Left renal pelvis (tissue), 4 donors: ENCODE measurements around the gene TCEAL2. TPM values are rescaled to one million over a fixed set of nuclear protein-coding genes. Genes with fewer than 3 reads are reported as not detected.
A peak's percentile ranks its signal among the peaks of the same experiment; 100 is the strongest.
"Not testable (repeated sequence)": the region's sequence is repeated elsewhere in the genome, so short reads cannot be mapped to it uniquely, and the experiment has no call there.

ENCODE experiments used
- DNase-seq, 4 donors: peaks; one replicate each; pipeline ENCODE4 v3.0.0-alpha.2; 2013; ENCODE audit warnings: low read depth in 4 of 4, low spot score in 3 of 4
- polyA plus RNA-seq, 4 donors: library from polyadenylated mRNA; unstranded; fragments of 120-200 nt; gene quantifications; one replicate each; pipeline ENCODE4 v1.2.1, GENCODE V29; 2013; ENCODE audit not compliant: insufficient read length in 4 of 4

Gene TCEAL2
- polyA plus RNA-seq = 10 to 100 TPM in 3 of 4 donors, 1 to 10 TPM in 1; 7.9 to 26.3 (median 24.1) TPM

DNA sequence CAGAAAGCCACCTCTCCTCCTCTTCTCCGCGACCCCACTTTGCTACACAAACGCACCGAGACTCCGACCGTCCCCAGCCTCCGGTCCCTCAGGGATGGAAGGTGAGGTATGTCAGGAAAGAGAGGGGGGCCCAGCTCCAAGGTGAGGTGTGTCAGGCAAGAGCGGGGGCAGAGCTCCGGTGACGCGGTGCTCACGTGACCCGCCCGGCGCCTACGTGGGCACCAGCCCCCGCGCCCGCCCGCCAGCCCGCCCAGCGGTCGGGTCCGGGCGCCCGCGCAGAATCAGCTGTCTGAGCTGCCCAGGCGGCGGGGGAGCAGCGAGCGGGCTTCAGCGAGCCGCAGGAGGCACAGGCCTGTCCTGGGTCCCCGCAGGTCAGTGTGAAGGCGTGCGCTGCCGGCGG, at the start of gene TCEAL2:
Gene TCEAL2, plus strand, starts transcription at position 244 of the 400 bp plus-strand sequence. CDS start 1,152 bp downstream, outside the sequence.
- peak in 1 of 4 donors; percentile 4 for DNase-seq

DNA sequence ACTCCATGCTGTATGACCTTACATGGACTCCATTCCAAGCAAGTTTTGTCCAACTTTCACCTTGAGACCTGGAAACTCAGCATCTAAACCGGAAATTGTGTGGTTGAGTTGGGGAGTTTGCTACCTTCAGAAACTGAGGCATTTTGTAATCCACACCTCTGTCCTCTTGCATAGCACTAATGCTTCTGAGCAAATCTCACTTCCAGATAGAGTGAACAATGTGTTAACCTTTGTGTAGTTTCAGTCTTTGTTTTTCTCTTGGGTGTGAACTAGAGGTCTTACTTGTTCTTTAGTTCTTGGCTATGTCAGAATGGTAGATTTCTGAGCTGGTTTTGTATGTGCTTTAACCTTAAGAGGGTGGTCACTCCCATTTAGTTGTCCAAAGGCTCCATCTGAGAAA, 48.1 kb upstream of the TCEAL2 start:
- no peak for DNase-seq

DNA sequence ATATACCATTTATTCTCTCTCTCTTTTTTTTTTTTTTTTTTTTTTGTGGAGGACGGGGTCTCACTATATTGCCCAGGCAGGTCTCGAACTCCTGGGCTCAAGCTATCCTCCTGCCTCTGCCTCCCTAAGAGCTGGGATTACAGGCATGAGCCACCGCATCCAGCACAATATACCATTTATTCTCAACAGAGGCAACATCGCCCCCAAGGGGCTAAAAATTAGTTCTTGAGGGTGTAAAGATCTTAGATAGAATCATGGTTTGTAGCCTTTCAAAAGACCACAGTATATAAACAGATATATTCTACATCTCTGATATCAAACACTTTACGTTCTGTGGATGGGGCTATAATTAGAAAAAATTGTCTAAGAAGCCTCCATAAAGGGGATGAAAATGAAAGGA, 39.8 kb upstream of the TCEAL2 start:
- DNase-seq = no peak

DNA sequence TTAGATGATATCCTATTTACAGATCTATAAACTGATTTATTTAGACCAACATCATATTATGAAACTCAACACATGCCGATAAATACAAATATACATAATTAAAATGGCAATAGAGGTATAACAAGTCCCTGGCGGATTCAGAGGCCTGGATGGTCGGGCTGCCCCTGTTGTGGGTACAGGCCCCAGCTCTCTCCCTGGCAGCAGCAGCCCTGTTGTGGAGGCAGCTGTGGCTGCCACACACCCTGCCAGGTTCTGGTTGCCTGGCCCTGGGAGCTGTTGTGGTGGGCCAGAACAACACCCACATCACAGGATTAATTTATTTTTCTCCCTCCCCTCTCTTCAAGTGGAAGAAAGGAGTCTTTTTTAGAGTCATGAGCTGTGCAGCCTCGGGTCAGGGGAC, 12.1 kb upstream of the TCEAL2 start:
- no peak for DNase-seq

DNA sequence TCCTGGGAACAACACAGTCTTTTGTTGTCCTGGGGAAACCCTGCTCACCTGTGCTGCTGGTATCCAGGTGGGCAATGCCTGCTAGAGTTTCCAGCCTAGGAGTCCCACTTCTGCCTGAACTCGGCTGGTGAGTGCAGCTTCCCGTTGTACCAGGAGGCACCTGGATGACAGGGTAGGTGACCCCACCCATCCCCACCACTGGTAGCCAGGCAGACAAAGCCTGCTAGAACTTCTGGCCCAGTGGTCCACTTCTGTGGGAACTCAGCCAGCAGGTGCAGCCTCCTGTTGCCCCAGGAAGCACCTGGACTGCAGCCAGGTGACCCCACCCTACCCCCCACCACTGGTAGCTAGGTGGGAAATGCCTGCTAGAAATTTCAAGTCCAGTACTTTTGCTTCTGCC, 9.7 kb upstream of the TCEAL2 start:
- DNase-seq = no peak

DNA sequence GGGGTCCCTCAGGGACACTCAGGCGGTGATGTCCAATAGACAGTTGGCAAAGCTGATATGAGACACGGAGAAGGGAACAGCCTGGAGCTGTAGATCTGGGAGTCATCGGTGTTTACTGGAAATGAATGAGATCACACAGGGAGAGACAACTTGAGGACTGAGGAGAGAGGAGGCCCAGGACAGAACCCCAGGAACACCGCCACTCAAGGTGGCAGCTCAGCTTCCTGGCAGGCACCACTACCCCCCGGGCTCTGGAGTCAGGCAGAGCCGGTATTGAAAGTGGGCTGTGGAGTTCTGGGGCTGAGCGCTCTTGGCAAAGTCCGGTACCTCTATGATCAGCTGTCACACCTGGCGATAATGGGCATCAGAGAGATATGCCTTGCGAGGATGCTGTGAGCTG, 465 bp upstream of the TCEAL2 start:
- not testable (repeated sequence) for DNase-seq

DNA sequence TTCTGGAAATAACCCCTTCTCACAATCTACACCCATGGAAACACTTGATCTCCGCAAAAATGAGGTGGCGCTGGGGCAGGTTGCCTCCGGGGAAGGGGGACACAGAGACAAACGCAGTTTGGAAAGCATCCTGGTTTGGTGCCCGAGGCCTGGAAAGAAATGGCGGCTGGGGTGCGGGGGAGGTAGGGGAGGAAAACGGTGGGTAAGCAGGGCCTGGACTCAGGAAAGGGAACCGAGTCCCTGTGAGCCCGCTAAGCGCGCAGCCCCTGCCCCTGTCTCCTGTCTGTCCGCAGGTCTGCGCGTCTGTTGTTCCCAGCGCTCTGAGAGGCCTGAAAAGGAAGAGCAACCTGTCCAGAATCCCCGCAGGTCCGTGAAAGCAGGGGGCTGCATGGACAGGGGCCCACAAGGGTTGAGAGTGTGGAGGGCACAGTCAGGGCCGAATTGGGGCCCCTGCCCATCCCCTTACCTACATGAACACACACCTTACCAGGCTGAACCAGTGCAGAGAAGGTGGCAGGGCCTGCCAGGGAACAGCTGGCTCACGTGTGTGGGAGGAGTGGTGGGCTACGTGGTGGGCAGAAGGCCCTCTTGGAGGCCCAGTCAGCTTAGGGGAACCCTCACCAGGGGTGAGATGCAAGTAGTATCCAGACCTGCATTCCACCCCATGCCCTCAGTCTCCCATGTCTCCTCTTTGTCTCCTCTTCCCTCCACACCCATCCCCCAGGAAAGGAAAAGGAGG, 770 bp downstream of the TCEAL2 start:
- not testable (repeated sequence) for DNase-seq

DNA sequence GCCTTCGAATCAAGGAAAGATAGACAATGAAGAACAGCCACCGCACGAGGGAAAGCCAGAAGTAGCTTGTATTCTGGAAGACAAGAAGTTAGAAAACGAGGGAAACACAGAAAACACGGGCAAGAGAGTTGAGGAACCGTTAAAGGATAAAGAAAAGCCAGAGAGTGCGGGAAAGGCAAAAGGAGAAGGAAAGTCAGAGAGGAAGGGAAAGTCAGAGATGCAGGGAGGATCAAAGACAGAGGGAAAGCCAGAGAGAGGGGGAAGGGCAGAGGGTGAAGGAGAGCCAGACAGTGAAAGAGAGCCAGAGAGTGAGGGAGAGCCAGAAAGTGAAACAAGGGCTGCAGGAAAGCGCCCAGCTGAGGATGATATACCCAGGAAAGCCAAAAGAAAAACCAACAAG, 1.4 kb downstream of the TCEAL2 start:
- DNase-seq = no peak

DNA sequence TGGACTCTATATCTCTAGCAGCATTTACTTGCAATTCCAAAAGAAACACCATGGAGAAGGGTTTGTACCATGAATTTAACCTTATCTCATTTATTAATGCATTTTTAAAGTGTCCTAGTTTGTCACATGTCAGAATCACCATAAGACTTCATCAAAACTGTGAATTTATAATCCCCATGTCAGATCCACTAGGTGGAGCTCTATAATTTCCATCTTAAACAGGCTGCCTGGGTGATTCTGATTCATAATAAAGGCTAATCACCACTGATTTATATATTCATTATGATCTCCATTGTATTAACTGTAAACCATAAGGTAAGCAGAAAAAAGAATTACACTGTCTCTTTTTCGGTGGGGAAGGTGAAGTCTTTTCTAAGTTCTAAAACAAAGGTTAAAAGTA, 4.0 kb downstream of the TCEAL2 start:
- no peak for DNase-seq

DNA sequence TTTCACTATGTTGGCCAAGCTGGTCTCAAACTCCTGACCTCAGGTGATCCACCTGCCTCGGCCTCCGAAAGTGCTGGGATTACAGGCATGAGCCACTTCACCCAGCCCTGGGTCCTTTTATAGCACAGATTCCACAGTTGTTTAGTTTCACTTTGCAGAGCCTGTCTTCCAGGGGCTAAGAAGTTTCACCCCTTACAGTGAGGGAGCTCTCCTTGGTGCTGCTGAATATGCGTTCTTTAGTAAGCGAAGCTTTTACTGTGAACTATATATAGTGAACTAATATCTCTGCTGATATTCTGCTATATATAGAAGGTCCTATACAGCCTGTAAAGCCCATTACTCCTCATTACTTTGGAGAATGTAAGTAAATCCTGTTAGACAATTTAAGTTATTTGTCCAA, 12.6 kb downstream of the TCEAL2 start:
- no peak for DNase-seq

DNA sequence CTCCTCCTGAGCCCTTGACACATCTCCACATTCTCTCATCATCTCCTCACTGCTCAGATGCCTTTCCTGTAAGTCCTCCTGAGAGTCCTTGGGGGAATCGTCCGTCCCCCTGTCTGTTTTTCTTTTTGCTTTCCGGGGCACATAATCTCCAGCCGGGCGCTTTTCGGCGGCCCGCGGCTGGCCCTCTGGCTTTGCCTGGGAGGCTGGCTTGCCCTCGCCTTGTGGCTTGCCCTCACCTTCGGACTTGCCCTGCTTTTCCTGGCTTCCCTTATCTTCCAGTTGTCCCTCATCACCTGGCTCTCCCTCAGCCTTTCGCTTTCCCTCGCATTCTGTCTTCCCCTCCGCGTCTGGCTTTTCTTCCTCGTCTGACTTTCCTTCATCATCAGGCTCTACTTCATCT, 15.4 kb downstream of the TCEAL2 start:
- not testable (repeated sequence) for DNase-seq

DNA sequence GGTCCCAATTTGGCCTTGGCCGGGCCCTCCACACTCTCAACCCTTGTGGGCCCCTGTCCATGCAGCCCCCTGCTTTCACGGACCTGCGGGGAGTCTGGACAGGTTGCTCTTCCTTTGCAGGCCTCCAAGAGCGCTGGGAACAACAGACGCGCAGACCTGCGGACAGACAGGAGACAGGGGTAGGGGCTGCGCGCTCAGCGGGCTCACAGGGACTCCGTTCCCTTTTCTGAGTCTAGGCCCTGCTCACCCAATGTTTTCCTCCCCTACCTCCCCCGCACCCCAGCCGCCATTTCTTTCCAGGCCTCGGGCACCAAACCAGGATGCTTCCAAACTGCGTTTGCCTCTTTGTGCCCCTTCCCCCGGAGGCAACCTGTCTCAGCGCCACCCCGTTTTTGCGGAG, 16.2 kb downstream of the TCEAL2 start:
- not testable (repeated sequence) for DNase-seq

DNA sequence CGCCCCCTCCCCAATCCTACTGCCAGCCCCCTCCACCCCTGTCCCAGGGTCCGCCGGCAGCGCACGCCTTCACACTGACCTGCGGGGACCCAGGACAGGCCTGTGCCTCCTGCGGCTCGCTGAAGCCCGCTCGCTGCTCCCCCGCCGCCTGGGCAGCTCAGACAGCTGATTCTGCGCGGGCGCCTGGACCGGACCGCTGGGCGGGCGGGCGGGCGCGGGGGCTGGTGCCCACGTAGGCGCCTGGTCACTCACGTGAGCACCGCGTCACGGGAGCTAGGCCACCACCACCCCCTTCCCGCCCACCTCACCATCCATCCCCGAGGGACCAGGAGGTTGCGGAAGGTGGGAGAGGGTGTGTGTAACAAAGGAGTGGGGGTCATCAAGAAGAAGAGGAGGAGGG, 16.8 kb downstream of the TCEAL2 start, which contains the start of gene TCEAL6:
Gene TCEAL6, minus strand, starts transcription at position 208 of the 400 bp plus-strand sequence.
- DNase-seq = not testable (repeated sequence)

DNA sequence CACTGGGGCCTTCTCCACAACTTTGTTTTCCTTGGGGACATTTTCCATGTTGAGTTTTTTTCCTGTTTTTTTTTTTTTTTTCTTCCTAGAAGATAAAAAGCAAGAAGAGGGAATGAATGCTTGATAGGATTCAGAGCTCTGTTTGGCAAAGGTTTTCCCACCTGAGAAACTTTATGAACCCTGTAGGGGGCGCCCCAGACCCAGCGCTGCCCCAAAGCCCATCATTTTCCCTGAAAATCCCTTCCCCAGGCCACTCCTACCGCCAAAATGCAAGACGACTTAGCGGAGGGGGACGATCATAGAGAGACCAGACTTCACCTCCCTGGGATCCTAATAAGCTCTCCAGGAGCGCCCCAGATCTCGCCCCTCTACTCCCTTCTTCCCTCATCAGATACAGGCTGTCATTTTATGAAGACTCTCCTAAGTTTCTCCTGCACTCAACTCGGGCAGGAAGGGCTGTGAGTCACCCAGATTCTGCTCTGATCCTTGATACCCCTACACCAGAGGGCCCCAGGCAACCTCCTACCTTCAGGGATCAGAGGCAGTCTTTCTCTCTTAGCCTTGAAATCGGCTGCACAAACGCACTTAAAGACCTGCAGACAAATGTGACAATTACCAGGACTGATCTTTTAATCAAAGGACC, 28.9 kb downstream of the TCEAL2 start:
- no peak for DNase-seq

DNA sequence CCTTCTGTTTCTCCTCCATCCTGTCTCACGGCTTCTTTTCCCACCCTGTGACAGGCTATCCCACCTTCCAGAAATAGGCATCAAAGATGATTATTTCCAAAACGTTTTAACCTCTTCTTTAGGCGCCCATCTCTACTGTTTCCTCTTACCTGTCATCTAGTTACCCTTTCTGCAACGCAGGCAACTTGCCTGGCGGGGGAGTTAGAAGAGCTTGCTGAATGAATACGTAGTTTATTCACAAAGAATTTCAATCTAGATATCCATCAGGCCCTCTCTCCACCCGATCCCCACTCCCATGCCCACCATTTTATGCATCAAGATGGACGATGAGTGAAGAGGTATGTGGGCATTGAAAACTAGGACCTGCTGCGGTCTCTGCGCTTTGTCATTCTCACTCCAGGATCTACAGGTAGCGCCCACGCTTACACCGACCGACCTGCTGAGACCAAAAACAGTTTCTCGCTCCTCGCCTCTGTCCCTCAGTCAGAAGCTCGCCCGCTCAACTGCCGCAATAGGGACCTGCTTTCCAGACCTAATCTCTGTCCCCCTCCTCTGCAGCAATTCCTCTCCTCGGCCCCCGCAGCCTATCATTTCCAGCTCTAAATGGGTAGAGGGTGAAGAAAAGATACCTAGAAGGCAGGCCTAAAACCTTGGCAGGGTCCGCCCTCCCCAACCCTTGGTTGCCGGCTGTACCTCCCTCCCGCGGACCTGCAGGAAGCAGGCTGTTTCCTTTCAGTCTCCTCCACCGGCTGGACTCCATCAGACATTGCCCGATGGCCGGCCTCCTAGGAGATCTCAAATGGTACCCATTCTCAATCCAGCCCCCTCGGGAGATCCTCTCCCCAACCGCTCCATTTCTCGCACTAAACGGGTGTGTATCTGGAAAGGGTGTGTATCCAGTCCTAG, 29.7 kb downstream of the TCEAL2 start:
- DNase-seq = no peak

DNA sequence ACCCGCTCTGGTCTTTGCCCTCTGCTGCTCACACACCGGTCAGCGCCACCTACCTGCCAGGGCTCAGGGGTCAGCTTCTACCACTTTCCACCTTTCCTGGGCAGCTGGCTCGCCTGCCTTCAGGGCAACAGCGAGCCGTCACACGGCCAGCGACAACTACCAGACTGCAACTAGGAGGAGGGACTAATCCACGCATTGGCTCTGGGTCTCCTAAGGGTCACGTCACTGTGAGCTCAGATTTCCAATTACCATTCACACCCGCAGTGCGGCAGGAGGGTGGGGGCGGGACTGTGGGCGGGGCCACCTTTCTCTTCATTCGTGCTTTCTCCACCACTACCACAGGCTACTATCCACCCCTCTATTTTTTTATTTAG, 30.3 kb downstream of the TCEAL2 start, which contains the start of gene BEX5:
Gene BEX5, minus strand, starts transcription at position 172 of the 374 bp plus-strand sequence. CDS start 1,712 bp downstream, outside the sequence.
- peak in 3 of 4 donors; percentile 36 to 54 (median 39) for DNase-seq

Other genes with a start within 250 kb of the TCEAL2 start
- gene ZMAT1, start 193.7 kb upstream of the TCEAL2 start, polyA plus RNA-seq = 10 to 100 TPM; 11.1 to 41.3 (median 29.8) TPM
- gene TCEAL6, start 16.8 kb downstream of the TCEAL2 start, polyA plus RNA-seq = under 1 TPM; 0.12 to 0.29 (median 0.18) TPM
- gene BEX5, start 30.3 kb downstream of the TCEAL2 start, polyA plus RNA-seq = 10 to 100 TPM in 2 of 4 donors, 1 to 10 TPM in 2; 1.6 to 14.8 (median 11.5) TPM
- gene TCP11X1, start 89.6 kb downstream of the TCEAL2 start, polyA plus RNA-seq = not detected
- gene NXF2, start 121.5 kb downstream of the TCEAL2 start, polyA plus RNA-seq = under 1 TPM in 3 of 4 donors, not detected in 1; 0.10 to 0.34 (median 0.14) TPM